ENCODE measurements around the gene CCNE1. TPM values are rescaled to one million over a fixed set of nuclear protein-coding genes. Genes with fewer than 3 reads are reported as not detected.
A peak's percentile ranks its signal among the peaks of the same experiment; 100 is the strongest.

CCNE1 gene
- polyA plus RNA-seq (2013, experiment 1 of 2; ENCODE audit: insufficient read length) = 5.9 TPM
- 4.3 TPM for polyA plus RNA-seq (2013, experiment 2 of 2; ENCODE audit: insufficient read length)

DNA sequence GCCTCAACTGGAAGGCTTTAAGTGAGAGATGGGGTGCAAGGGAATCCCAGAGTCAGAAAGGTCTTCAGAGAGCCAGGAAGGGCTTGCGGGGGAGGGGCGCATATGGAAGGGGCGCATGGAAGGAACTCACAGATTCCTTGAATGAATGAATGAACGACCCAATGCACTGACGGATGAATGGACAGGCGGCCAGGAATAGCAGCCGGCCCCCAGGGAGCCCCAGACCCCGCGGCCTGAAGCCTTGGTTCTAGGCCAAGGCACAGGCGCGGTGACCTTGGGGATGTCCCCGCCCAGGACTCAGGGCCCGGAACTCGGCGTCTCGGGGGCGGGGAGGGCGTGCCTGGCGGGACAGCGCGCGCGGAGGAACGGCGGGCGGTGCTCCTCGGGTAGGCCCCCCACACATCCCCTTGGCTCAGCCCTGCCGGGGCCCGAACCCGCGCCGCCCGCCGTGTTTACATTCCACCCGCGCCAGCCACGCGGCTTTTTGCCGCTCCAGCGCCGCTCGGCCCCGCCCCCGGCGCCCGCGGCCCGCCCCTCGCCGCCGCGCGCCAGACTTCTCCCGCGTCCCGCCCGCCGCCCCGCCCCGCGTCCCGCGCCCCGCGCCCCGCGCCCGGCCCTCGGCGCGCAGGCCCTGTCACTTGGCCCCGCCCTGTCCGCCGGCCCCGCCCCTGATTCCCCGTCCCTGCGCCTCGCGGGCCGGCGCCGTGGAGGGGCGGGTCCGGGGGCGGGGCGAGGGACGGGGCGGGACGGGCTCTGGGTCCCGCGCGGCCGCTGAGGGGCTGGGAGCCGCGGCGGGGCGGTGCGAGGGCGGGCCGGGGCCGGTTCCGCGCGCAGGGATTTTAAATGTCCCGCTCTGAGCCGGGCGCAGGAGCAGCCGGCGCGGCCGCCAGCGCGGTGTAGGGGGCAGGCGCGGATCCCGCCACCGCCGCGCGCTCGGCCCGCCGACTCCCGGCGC is at the start of gene CCNE1:
Gene CCNE1, plus strand, starts transcription at position 867 of the 955 bp plus-strand sequence. CDS start 565 bp downstream, outside the sequence.
- peak; percentile 90 for DNase-seq

DNA sequence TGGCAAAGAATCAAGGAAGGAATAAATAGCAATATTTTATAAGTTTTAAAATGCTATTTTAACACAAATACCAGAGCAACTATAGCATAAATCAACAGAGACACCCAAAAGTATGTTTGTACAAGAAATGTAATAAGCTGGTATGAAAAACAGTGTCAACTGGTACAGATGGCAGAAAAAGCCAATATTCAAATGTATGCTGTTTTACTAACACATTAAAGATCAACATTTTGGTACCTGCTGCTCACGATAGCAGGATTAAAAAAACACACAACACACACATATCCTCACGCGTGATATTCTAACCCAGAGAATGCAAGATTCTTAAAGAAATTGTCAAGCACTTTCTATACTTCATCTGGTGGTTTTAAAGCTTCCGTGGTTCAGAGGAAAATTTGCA is 48.6 kb upstream of the CCNE1 start:
- DNase-seq = no peak

DNA sequence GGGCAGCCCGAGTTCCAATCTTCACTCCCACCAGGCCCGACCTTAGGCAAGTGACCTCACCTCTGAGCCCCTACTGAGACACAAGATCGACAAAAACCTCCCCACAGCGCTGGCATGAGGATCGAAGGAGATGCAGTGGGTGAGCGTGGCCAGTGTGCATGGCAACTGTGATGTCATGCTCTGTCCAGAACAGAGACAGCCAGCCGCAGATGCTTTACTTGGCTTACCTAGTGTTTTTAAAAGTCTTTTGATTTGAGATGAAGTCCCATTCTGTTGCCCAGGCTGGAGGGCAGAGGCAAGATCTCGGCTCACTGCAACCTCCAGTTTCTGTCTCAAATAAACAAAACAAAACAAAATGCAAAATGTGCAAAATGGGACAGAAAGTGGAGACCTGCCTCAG is 47.4 kb upstream of the CCNE1 start:
- DNase-seq = no peak

DNA sequence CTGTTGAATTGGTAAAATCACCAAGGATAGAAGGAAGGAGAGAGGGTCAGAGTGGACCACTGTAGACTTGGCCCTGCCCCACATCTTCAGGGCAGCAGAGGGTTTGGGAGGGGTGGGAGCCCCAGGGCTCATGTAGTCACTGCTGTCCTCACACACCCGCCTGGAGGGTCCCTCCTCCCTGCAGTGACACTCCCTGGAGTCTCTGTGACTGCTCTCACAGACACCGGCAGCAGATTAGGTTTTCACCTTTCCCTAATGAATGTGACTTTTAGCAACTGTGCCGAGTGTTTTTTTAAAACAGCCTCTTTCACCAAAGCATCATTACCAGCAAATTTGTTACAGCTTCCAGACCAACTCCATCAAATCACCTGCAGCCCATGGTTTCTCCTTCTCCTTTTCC is 45.7 kb upstream of the CCNE1 start:
- no peak for DNase-seq

DNA sequence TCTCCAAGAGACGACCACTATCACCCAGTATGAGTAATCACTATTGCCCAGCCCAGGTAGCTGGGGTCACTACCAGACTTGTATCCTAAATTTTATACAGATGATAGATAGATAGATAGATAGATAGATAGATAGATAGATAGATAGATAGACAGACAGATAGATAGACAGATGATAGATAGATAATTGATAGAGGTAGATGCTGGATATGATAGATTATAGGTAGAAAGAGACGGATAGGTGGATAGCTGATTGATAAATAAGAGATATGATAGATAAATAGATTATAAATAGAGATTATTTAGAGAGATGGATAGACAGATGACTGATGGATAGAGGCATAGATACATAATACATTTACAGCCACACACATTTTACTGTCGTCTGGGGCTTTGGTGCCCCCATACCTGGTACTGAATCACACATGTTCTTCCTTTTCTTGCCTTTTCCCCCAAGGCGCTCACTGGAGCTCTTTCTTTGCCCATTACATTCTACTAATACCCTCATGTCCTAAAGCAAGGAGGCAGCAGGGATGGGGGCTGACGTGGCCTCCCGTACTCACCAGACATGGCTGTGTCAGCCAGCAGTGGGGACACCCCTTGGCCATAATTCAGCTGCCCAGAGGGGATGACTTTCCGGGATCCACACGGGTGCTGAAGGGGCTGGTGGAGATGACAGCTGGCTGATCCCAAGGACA is 44.6 kb upstream of the CCNE1 start:
- no peak for DNase-seq

DNA sequence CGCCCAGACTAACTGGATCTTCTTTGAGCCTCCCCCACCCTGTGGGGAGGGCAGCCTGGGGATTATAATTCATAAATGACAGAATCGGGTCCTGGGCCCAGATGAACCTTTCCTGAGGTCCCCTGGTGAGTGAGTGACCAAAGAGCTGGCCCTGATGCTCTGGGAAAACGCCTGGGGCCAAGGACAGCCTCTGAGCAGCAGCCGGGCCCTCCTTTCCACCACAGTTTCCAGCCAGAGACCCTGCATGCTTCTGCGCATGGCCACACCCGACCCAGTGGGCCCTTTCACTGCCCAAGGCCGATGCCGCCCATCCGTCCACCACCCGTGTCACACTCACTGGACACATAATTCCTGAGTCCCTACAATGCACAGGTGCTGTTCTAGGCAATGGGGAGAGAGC is 43.6 kb upstream of the CCNE1 start:
- DNase-seq = no peak

DNA sequence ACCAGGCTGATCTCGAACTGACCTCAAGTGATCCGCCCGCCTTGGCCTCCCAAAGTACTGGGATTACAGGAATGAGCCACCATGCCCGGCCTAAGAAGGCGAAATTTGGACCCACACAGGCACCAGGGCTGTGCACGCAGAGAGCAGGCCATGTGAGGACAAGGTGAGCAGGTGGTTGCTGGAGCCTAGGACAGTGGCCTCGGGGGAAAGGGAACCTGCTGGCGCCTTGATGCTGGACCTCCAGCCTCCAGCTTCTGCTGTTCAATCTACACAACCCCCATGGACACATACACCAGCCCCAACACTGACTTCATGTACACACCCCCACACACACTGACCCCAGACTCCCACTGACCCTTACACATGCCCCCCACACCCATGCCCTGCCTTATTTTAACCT is 41.8 kb upstream of the CCNE1 start:
- DNase-seq = no peak

DNA sequence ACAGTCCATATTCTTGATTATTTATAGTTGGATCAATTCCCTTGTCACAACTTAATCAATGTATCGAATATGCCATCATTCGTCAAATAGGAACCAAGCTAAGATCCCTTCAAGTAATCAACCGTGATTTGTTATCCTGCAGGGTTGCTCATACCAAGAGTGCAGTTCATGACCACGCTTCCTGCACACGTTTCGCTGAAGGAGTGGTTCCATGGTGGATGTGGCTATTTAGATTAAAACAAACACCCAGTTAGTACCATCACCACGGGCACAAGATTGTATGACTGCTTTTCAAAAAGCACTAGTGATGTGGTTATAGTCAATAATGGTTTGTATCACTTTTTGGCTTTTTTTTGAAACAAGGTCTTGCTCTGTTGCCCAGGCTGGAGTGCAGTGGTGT is 41.1 kb upstream of the CCNE1 start:
- no peak for DNase-seq

DNA sequence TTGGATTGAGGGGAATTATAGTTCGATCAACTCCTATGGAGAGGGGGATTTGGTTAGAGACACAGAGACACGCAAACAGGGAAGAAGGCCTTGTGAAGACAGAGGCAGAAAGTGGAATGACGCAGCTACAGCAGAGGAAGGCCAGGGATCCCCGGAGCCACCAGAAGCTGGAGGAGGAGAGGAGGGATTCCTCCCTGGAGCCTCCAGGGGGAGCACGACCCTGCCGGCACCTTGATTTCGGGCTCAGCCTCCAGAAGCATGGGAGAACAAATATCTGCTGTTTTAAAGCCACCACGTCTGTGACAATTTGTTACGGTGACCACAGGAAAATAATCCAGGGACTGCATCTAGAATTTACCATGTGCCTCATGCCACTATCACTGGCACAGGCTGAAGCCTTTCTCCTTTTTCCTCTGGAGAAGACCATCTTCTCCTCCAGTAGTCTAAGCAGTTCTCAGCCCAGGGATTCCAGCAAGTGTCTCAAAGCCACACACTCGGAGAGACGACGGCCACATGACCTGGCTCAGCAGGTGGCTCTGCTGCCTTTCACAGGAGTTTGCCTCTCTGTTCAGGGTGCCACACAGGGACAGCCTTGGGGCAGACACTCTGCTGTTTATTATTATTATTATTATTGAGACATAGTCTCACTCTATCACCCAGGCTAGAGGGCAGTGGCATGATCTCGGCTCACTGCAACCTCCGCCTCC is 39.9 kb upstream of the CCNE1 start:
- DNase-seq = peak; percentile 49

DNA sequence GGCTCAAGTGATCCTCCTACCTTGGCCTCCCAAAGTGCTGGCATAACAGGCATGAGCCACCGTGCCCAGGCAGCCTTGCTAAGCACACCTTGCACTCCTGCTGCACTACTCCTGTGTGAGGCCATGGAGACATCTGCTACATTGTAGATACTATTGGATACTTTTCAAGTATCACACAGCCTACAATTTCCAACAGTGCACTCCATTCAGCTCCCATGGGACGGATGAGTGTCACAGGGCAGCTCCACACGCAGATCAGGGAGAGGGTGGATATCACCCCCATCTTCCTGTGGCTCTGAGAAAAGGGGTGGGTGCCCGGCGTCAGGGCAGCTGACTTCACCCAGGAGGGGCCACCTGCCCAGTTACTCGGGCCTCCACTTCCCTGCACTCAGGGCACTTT is 39.1 kb upstream of the CCNE1 start:
- DNase-seq = no peak

DNA sequence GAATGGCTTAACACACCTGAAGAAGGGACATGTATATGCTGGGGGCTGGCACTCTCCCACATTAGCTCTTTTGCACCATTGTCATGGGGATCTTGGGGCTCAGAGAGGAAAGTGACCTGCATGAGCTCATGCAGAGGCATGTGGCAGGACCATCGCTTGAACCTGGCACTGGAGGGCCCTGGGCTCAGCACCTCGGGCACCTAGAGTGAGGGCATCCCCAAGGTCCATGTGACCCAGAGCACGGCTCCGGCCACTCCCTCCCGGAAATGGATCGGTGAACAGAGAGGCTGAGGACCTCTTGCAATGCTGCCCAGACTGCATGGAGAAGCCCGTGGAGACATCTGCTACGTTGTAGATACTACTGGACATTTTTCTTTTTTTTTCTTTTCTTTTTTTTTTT is 38.6 kb upstream of the CCNE1 start:
- no peak for DNase-seq

DNA sequence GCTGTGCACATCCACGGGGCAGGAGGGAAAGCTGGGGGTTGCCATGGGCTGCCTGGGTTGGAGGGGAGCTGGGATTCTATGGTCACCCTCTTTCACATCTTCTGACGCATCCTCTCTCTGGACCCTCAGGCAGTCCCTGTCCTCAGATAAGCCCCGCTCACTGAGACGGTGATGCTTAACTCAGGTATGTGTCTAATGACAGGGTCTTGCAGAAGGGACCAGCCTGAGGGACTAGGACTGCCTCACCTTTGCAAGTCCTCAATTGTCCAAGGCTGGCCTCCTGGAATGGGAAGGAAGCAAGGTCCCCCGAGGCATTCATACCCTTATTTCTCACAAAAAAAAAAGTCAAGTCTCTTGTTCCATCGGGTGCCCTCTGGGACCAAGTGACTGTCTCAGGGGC is 37.7 kb upstream of the CCNE1 start:
- DNase-seq = no peak

DNA sequence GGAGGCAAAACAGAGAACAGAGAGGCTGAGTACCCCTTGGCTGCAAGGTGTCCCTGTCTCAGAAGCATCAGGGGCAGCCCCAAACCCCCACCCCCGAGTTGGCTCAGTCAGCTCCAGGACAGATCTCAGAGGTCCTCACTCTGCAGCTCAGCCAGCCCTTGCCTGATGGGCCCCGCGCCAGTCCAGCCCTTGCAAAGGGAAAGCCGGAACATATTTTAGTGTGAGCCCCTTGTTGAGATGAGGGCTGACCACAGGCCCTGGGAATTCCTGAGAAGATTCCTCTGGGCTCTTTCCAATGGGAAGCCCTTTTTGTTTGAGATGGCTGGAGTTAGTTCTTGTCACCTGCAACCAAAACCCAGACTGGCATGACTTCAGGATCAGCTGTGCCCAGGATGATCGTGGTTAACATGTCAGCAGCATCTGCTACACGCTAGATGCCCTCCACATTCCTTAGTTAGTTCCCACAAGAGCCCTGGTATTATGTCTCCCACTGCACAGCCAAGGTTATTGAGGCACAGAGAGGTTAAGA is 33.9 kb upstream of the CCNE1 start:
- DNase-seq = no peak

DNA sequence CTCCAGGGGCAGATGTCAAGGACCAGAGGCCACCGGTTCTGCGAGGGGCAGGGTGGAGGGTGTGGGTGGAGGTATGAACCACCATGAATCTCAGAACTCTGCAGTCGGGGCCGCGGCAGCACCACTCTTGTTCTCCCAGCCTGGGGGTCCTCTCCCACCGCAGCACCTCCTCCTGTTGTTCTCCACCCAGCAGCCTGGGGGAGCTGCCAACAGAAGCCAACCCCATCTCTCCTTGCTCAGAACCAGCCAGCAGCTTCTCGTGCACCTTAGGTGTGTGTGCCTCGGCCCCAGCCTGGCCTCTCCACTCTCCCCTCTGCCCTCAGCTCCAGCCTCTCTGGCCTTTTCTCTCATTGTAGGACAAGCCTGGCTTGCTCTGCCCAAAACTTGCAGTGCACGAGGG is 31.9 kb upstream of the CCNE1 start:
- no peak for DNase-seq

DNA sequence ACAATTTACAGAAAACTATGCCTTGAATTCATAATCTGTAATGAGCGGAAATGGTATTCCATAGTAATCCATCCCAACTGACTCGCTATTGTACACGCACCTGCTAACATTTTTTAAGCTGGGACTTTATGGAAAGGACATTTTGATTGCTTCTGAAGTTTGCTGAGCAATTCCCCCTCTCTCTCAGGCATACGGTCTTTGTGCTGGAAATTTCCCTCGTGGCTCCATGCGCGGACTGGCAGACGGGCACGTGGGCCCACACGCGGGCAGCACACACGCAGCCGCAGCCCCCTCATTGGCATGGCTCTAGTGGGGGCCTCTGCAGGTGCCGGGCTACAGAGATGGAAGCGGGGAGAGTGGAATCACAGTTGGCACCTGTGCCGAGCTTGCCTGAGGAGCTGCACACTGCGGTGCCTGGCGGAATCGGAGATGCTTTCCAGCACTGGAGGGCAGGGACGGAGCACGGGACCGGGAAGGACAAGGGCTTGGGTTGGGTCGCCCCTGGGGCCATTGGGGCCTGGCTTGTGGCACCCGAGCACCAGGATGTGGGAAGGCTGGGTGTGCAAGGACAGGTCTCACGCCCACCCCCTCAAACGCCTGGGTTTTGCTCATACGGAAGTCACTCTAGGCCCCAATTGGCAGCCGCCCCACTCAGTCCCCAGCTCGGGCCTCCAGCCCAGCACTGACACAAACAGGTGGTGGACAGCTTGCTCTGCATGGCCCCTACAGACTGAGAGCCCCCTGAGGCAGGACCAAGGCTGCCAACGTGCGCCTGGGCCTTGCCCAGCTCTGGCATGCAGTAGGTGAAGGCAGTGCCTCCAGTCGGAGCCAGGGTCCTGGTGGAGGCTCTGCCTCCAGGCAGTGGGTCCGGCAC is 30.2 kb upstream of the CCNE1 start:
- DNase-seq = no peak

DNA sequence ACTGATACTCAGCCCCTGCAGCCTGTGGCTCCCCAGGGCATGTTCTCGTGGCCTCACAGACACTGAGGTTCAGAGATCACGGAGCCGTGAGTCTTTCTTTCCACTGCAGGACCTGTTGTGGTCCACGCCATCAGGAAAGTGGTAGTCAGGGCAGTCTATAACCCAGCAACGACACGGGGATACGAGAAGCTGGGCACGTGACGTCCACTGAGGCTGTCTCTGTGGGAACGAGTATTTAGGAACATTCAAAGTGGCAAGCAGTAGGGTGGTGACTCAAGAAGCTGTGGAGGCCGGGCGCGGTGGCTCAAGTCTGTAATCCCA is 29.6 kb upstream of the CCNE1 start:
- DNase-seq = no peak

DNA sequence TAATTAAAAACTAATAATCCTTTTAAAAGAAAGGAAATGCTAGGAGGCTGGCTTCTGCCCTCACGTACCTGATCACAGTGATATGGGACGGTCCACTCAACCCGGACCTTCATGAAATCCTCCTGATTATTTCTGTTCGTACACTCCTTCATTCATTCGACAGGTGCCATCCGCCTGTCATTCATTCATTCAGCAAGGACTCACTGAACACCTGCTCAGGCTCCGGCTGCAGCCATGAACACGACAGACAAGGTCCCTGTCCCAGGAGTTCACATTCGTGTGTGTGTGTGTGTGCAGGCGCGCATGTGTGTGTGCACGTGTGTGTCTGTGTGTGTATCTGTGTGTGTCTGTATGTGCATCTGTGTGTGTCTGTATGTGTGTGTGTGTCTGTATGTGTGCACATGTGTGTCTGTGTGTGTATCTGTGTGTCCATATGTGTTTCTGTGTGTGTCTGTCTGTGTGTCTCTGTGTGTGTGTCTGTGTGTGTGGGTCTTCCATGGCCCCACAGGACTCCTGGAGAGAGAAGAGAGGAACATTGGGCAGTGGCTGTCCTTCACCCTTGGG is 28.1 kb upstream of the CCNE1 start:
- no peak for DNase-seq

DNA sequence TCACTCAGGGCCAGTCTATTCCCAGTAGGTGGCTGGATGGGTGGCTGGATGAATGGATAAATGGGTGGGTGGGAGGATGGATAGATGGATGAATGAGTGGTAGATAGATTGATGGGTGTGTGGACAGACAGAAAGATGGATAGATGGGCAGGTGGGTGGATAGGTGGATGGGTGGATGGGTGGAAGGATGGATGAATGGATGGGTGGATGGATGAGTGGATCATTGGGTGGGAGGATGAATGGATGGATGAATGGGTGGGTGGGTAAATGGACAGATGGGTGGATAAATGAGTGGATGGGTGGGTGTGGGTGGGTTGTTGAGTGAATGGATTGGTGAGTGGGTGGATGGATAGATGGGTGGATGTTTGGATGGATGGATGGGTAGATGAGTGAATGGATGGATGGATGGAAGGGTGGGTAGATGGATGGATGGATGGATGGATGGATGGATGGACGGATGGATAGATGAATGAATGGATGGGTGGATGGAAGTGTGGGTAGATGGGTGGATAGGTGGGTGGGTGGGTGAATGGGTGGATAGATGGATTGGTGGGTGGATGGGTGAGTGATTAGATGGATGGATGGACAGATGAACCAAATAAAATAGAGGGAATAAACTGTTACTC is 27.1 kb upstream of the CCNE1 start:
- no peak for DNase-seq

DNA sequence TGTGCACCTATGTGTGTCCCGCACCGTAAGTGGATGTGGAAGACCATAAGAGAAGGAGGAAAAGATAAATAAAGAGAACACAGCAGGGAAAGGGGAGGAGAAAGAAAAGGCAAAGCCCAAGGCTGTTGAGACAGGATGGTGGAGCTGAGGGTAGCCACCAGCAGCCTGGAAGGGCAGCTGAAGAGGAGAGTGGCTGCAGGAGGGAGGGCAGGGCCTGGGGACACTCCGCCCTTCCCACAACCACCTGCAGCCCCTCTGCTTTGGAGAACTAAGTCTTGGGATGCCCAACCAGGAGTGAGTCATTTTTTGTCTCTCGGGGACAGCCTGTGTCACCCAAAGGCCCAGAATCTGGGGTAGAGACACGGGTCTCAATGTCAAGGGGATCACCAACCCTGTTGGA is 26.4 kb upstream of the CCNE1 start:
- no peak for DNase-seq

DNA sequence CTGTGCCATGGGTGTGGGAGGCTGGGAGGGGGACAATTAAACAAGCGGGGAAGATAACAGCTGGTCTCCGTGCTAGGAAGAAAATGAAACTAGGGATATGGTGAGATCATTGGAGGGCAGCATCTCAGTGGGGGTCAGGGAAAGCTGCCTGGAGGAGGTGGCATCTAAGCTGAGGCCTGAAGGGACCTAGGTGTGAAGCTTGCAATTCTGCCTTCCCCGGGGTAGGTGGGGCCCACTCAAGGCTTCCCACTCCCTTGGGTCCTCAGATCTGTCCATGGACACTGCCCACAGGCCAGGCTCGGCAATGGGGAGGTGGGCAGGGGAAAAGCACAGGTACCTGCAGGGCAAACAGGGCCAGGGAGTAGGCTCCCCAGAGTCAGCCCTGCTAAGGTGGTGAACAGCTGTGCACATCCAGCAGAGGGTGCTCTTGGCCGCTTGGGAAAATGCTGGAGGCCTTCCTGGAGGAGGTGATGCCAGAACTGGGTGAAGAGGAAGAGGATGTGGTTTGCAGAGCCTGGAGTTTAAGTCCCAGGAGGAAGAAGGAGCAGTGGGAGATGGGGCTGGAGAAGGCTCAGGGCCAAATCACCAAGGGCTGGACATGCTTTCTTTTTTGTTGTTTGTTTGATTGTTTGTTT is 25.7 kb upstream of the CCNE1 start:
- no peak for DNase-seq

DNA sequence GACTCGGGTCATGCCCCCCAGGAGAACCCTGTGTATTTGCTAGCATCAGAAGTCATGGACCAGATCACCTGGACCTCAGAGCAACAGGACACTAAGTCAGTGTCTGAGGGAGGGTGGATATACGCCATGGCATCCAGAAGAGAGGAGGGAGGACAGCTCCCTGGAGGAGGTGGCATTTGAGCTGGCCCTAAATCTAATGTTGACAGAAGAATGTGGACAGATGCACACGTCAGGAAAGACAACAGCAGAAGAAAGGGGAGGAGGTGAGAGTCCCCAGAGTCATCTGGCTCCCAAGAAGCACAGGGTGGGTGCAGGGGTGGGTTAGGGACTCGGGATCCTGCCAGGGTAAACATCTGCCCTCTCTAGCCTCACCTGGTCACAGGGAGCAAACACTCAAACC is 24.5 kb upstream of the CCNE1 start:
- DNase-seq = no peak
